Panc1 (cell line): ENCODE measurements around the gene TNFAIP1.

Experiments
- POLR2AphosphoS5 ChIP-seq: IDR thresholded peaks from 2 replicates; pipeline ENCODE4 v1.6.1; 2012; ENCODE audit warnings: mild to moderate bottlenecking, low read depth, low read length, moderate library complexity
- SIN3A ChIP-seq: IDR thresholded peaks from 2 replicates; pipeline ENCODE4 v1.6.1; 2012; ENCODE audit warnings: low read depth, mild to moderate bottlenecking, low read length, moderate library complexity, borderline replicate concordance; ENCODE audit not compliant: insufficient read depth
- TCF7L2 ChIP-seq: IDR thresholded peaks from 2 replicates; pipeline ENCODE4 v1.6.1; 2011; ENCODE audit warnings: mild to moderate bottlenecking, low read depth, low read length, inconsistent platforms
- TF ChIP-seq, protein P1 (sequence below): fragments of 450-650 bp; IDR thresholded peaks from 2 replicates; pipeline ENCODE4 v1.5.1; 2017; ENCODE audit warnings: mild to moderate bottlenecking
- TF ChIP-seq, protein P2 (sequence below), 2 experiments: IDR thresholded peaks; 2 replicates each; pipeline ENCODE4 v1.6.1; 2011 to 2012; ENCODE audit warnings: low read depth in 2 of 2, control low read depth in 1 of 2, low read length in 1 of 2, mild to moderate bottlenecking in 1 of 2, moderate library complexity in 1 of 2; ENCODE audit not compliant: insufficient read depth in 1 of 2

GRCh38 chr17:28293994-28294393 lies 41.6 kb upstream of the TNFAIP1 start:
- no peak for TF ChIP-seq POLR2AphosphoS5
- TF ChIP-seq, protein P1, sequence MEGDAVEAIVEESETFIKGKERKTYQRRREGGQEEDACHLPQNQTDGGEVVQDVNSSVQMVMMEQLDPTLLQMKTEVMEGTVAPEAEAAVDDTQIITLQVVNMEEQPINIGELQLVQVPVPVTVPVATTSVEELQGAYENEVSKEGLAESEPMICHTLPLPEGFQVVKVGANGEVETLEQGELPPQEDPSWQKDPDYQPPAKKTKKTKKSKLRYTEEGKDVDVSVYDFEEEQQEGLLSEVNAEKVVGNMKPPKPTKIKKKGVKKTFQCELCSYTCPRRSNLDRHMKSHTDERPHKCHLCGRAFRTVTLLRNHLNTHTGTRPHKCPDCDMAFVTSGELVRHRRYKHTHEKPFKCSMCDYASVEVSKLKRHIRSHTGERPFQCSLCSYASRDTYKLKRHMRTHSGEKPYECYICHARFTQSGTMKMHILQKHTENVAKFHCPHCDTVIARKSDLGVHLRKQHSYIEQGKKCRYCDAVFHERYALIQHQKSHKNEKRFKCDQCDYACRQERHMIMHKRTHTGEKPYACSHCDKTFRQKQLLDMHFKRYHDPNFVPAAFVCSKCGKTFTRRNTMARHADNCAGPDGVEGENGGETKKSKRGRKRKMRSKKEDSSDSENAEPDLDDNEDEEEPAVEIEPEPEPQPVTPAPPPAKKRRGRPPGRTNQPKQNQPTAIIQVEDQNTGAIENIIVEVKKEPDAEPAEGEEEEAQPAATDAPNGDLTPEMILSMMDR, result no peak
- no peak for TF ChIP-seq SIN3A
- TF ChIP-seq, protein P2, sequence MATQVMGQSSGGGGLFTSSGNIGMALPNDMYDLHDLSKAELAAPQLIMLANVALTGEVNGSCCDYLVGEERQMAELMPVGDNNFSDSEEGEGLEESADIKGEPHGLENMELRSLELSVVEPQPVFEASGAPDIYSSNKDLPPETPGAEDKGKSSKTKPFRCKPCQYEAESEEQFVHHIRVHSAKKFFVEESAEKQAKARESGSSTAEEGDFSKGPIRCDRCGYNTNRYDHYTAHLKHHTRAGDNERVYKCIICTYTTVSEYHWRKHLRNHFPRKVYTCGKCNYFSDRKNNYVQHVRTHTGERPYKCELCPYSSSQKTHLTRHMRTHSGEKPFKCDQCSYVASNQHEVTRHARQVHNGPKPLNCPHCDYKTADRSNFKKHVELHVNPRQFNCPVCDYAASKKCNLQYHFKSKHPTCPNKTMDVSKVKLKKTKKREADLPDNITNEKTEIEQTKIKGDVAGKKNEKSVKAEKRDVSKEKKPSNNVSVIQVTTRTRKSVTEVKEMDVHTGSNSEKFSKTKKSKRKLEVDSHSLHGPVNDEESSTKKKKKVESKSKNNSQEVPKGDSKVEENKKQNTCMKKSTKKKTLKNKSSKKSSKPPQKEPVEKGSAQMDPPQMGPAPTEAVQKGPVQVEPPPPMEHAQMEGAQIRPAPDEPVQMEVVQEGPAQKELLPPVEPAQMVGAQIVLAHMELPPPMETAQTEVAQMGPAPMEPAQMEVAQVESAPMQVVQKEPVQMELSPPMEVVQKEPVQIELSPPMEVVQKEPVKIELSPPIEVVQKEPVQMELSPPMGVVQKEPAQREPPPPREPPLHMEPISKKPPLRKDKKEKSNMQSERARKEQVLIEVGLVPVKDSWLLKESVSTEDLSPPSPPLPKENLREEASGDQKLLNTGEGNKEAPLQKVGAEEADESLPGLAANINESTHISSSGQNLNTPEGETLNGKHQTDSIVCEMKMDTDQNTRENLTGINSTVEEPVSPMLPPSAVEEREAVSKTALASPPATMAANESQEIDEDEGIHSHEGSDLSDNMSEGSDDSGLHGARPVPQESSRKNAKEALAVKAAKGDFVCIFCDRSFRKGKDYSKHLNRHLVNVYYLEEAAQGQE (IDR thresholded peaks at IDR 0.05; ENCODE audit: insufficient read depth in 1 of 2, low read depth in 2 of 2, low read length in 1 of 2), result no peak
- no peak for TF ChIP-seq TCF7L2
